NB4 (cell line): ENCODE measurements around the gene PRPF6.

ENCODE experiments used
- DNase-seq: peaks from one replicate; pipeline ENCODE4 v3.0.0; 2010; ENCODE audit warnings: low read depth
- H3K4me3 ChIP-seq: one replicate; pipeline ENCODE4 v1.5.1; 2011; ENCODE audit warnings: mild to moderate bottlenecking, low read depth, low read length, moderate library complexity
- MYC ChIP-seq: IDR thresholded peaks from 2 replicates; pipeline ENCODE4 v1.6.1; 2011; ENCODE audit warnings: low read depth, low read length
- POLR2A ChIP-seq: IDR thresholded peaks from 2 replicates; pipeline ENCODE4 v1.6.1; 2011; ENCODE audit warnings: mild to moderate bottlenecking; ENCODE audit not compliant: insufficient read length; ENCODE audit errors: extremely low read depth
- TF ChIP-seq, protein P1 (sequence below): IDR thresholded peaks from 2 replicates; pipeline ENCODE4 v1.6.1; 2011; ENCODE audit warnings: low read depth, low read length
- TF ChIP-seq, protein P2 (sequence below): IDR thresholded peaks from one replicate; pipeline ENCODE4 v1.5.1; 2012; ENCODE audit warnings: low read depth, low read length

The PRPF6 gene

DNA sequence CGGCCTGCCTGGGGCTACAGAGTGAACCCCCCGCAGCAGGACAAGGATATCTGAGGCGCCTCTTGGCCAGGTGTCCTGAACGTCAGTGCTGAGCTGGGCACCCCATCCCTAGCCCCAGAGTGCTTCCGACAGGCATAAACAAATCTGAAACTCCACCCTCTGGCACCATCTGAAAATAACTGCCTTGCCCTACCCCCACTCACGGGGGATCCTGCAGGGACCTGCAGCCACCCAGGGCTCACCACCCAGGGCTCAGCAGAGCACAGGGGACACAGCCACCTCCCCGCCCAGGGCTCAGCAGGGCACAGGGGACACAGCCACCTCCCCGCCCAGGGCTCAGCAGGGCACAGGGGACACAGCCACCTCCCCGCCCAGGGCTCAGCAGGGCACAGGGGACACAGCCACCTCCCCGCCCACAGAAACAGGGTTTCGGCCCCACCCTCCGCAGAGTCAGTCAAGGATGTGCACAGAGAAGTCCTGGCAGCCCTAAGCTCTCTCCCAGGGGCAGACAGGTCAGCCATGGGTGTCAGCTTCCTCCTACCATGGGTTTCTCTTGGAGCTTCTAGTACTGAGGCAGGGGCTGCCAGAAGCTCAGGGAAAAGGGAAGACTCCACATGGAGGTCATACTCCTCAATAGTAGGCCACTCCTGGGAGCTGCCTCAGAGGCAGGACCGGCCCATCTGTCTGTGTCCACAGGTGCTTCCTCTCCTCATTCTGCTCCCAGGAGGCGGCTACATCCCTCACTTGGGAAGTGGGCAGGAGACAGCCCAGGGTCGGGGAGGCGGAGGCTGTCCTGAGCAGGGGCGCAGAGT is 29.3 kb upstream of the PRPF6 start:
- DNase-seq, result no peak
- H3K4me3 ChIP-seq, result no peak overlapping the region
- TF ChIP-seq, protein P1, sequence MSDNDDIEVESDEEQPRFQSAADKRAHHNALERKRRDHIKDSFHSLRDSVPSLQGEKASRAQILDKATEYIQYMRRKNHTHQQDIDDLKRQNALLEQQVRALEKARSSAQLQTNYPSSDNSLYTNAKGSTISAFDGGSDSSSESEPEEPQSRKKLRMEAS, result no peak
- TF ChIP-seq, protein P2, sequence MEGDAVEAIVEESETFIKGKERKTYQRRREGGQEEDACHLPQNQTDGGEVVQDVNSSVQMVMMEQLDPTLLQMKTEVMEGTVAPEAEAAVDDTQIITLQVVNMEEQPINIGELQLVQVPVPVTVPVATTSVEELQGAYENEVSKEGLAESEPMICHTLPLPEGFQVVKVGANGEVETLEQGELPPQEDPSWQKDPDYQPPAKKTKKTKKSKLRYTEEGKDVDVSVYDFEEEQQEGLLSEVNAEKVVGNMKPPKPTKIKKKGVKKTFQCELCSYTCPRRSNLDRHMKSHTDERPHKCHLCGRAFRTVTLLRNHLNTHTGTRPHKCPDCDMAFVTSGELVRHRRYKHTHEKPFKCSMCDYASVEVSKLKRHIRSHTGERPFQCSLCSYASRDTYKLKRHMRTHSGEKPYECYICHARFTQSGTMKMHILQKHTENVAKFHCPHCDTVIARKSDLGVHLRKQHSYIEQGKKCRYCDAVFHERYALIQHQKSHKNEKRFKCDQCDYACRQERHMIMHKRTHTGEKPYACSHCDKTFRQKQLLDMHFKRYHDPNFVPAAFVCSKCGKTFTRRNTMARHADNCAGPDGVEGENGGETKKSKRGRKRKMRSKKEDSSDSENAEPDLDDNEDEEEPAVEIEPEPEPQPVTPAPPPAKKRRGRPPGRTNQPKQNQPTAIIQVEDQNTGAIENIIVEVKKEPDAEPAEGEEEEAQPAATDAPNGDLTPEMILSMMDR, result no peak
- TF ChIP-seq MYC (no peak), POLR2A (no peak)

DNA sequence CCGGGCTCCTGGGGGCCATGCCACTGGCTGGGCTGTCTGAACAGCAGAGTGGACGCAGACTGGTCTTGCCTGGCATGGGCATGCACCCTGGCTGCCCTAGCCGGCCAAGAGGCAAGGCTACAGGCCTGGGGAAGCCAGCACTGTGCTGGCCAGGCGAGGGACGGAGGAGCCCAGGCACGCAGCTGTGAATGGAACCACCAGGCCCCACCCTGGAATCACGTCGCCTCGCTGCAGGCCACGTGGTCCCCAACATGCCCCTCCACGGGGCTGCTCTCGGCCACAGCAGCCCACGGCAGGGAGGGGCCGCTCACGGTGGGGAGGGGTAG is 28.8 kb upstream of the PRPF6 start:
- no peak overlapping the region for H3K4me3 ChIP-seq
- TF ChIP-seq, protein P1, result no peak
- TF ChIP-seq, protein P2, result no peak
- no peak for TF ChIP-seq MYC
- TF ChIP-seq POLR2A, result no peak
- DNase-seq, result no peak

DNA sequence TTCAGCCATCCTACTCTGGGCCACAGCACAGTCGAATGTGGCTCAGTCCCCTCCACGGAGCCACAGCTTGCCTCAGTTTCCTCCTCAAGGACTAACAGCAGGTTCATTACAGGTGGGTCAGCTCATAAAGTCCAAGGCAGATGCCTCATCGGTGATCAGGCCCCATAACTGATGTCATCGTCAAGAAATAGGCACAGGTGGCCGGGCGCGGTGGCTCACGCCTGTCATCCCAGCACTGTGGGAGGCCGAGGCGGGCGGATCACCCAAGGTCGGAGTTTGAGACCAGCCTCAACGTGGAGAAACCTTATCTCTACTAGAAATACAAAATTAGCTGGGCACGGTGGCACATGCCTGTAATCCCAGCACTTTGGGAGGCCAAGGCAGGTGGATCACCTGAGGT is 28.2 kb upstream of the PRPF6 start:
- TF ChIP-seq, protein P1, result no peak
- TF ChIP-seq, protein P2, result no peak
- TF ChIP-seq POLR2A, result no peak
- TF ChIP-seq MYC, result no peak

DNA sequence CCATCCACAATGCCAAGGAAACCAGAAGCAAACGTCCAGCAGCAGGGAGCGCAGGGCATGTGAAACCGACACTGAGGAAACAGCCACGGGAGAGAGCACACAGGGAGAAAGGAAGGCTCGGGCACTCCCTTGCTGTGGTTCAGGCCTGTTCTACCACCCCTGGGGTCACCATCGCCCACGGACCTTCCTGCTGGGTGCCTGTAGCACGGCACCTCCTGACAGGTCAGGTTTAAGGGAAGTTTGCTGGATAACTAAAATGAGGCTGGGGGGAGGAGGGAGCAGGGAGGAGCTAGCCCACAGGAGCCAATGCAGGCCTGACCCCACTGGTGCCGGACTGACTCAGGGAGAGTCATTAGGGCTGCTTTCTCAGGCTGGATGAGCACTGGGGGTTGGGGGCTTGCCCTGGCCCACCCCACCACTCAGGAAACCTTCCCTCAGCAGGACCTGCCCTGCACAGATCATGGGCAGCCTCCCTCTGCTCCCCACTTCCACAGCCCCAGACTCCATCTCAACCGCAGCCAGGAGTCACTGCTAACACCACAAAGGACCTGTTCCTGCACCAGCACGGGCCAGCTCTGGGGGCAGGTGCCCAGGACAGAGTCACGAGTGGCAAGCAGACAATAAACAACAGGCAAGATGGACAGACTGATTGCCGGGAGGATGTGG is 27.0 kb upstream of the PRPF6 start:
- DNase-seq, result no peak
- no peak overlapping the region for H3K4me3 ChIP-seq
- TF ChIP-seq, protein P2, result no peak
- TF ChIP-seq, protein P1, result no peak
- TF ChIP-seq MYC (no peak), POLR2A (no peak)

More for the DNA sequence above, 28.2 kb upstream of the PRPF6 start:
- H3K4me3 ChIP-seq, result no peak overlapping the region
- DNase-seq, result no peak

DNA sequence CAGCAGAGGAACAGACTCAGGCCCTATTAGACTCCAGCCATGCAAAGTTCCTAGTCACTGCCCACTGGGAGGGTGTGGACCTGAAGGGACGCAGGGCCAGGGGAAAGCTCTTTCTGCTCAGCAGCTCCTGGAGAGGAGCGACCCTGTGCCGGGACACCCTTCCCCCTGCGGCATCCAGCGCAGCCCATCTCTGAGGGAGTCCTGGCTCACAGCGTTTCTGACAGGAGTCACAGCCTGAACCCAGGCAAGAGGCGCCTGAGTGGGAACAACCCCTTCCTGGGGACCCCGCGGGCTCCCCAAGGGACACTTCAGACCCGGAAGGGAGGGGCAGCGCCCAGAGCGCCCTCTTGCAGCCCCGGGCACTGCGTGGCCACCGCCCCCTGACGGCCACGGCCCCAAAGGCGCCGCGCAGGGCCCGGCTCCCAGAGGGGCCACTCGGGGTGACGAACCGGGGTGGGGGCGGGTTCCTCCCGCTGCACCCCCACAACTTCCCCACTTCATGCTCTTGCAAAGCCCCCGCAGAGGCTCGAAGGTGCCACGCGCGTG is 25.6 kb upstream of the PRPF6 start:
- peak; percentile 83 for DNase-seq
- TF ChIP-seq, protein P1, result no peak
- TF ChIP-seq POLR2A, result no peak
- peak; percentile 45 for TF ChIP-seq MYC
- TF ChIP-seq, protein P2, result peak; percentile 47
- H3K4me3 ChIP-seq, result peak overlapping the region; percentile 64
